NCI-H526 (cell line): ENCODE data around the gene SMIM38.
A peak's percentile ranks its signal among the peaks of the same experiment; 100 is the strongest.

ENCODE experiments used
- DNase-seq, 2 experiments: peaks; one replicate each; lab custom pipeline; 2025; lab: John Stamatoyannopoulos, UW

Gene SMIM38

DNA sequence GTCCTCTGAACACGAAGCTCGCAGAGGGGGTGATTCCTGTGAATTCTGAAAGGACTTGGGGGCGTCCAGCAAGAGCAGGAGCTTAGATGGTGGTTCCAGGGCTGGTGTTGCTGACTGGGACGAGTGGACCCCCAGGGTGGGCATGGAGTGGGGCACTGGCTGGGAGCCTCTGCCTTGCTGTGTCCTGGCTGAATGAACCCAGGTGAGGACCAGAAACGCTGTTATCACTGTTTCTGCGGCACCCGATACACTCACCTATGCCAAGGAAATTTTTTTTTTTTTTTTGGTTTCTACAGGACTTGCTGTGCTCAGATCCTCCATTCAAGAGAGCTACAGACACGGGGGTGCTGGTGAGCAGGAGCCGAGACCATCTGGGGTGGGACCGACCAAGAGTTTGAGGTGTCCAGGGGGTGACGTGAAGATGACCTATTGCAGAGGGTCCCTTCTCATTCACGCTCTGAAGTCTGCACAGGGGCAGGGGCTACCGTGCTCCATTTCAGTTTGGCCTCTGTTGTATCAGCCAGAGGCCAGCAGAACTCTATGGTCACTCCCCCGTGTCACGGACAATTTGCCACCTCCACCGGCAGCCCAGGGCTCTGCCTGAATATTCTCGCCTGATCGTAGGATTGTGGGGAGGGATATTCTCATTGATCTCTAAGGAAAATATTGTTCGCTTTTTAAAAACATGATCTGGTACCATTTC, 3.6 kb downstream of the SMIM38 start:
- no peak for DNase-seq

DNA sequence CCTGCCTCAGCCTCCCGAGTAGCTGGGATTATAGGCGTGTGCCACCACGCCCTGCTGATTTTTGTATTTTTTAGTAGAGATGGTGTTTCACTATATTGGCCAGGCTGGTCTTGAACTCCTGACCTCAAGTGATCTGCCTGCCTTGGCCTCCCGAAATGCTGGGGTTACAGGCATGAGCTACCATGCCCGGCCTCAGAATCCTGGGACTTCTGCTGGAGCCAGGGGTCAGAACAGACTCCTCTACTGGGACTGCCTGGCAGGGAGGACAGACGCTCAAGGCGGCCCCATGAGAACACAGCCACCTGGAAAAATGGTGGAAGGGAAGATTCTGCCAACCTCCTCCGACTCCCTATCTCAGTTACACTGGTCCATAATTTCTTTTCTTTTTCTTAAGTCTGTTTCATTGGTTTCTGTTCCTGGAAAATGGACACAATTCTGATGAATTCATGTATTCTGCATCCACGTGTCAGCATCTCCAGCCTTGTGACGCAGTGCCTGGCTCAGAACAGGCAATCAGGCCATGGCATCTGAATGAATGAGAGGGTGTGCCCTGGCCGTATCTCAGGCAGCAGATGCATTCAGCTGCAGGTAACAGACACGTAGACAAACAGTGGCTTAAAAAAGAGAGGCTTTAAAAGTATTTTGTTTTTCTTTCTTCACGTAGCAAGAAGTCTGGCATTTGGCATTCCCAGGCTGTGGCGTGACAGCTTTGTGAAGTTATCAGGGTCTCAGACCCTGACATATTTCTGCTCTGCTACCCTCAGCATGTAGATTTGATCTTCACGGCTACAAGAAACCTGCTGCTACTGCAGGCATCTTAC, 4.8 kb downstream of the SMIM38 start:
- no peak for DNase-seq

DNA sequence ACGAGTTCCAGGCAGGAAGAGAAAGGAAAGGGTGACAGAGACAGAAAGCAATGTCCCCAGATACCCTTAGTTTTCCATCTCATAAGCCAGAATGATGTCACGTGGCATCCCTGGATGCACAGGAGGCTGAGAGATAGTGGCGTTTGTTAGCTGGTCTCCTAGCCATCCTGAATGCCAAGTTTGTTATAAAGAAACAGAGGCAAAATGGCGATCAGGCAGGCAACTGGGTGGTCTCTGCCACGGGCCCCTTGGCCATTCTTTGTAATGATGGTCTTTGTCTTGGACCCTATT, 5.3 kb downstream of the SMIM38 start:
- no peak for DNase-seq

DNA sequence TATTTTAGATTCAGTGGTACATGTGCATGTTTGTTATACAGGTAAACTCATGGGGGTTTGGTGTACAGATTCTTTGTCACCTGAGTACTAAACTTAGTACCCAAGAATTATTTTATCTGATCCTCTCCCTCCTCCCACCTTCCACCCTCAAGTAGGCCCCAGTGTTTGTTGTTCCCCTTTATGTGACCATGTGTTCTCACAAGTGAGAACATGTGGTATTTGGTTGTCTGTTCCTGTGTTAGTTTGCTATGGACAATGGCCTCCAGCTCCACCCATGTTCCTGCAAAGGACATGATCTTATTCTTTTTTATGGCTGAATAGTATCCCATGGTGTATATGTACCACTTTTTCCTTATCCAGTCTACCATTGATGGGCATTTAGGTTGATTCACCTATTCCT, 6.8 kb downstream of the SMIM38 start:
- DNase-seq: no peak

DNA sequence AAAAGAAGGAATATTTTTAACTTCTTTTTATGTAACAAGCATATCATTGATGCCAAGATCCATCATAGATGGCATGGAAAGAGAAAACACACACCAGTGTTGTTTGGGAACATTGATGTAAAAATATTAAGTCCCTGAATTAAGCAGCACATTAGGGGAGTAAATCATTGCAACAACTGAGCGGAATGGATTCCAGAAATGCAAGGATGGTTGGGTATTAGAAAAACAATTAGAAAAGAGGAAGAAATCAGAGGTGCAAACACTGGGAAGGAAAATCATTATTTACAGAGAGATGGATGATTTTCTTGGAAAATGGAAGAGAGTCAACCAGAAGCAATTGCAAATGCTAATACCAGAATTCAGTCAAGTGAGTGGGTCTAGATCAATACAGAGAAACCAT, 8.1 kb downstream of the SMIM38 start:
- DNase-seq: no peak

DNA sequence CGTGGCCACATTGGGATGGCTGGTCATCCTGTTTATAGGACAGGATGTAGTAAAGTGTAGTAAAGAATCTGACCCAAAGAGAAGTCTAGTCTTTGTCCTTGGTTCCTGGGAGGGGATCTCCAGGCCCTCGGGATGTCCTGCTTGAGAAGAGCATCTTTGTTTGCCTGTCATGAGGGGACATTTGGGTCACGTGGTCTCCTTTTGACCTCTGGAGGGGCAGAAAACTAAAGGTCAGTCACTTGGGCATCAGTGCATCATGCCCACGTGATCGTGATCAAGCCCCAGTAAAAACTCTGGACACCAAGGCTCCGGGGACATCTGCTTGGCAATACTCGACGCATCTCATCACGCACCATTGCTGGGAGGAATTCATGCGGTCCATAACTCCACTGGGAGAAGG, 9.1 kb downstream of the SMIM38 start:
- no peak for DNase-seq

DNA sequence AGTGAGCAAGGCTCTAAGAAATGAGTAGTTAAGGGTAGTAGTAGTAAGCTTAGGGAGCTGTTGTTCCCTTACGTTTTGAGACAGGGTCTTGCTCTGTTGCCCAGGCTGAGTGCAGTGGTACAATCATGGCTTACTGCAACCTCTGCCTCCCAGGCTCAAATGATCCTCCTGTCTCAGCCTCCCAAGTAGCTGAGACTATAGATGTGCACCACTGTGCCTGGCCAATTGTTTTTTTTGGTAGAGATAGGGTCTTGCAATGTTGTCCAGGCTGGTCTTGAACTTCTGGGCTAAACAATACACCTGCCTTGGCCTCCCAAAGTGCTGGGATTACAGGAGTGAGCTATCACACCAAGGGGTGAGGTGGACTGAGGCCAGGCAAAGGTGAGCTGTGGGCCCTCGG, 10.0 kb downstream of the SMIM38 start:
- no peak for DNase-seq

DNA sequence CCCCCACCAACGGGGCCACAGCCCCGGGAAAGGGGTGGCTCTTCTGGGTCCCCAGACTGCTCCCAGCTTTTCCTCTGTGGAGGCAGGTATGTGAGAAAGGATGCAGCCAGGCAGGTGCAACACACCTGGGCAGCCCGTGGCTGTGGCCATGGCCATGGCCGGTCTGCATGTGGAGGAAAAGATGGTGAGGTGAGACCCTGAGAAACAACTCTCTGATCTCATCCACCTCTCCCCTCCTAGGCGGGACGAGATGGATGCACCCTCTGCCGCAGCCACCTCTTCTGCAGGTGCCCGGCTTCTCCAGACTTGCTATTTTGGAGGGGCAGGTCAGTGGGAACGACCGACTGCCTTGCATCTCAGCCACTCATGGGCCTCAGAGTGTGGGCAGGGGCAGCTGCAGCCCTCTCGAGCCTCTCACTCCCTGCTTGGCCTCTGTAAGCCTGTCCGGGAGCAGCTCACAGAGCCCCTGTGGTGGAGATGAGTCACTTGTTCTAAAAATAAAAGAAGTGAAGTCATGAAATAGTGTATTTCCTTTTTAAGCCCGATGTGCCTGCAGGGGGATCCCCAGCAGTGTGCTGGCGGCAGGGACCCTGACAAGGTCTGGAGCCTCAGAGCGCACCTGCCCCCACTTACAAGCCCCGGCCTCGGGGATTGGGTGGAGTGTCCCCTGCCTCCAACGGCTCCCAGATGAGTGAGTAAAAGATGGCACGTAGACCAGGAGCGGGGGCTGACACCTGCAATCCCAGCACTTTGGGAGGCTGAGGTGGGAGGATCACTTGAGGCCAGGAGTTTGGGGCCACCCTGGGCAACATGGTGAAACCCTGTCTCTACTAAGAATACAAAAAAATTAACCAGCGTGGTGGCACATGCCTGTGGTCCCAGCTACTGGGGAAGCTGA, 10.7 kb downstream of the SMIM38 start:
- no peak for DNase-seq

DNA sequence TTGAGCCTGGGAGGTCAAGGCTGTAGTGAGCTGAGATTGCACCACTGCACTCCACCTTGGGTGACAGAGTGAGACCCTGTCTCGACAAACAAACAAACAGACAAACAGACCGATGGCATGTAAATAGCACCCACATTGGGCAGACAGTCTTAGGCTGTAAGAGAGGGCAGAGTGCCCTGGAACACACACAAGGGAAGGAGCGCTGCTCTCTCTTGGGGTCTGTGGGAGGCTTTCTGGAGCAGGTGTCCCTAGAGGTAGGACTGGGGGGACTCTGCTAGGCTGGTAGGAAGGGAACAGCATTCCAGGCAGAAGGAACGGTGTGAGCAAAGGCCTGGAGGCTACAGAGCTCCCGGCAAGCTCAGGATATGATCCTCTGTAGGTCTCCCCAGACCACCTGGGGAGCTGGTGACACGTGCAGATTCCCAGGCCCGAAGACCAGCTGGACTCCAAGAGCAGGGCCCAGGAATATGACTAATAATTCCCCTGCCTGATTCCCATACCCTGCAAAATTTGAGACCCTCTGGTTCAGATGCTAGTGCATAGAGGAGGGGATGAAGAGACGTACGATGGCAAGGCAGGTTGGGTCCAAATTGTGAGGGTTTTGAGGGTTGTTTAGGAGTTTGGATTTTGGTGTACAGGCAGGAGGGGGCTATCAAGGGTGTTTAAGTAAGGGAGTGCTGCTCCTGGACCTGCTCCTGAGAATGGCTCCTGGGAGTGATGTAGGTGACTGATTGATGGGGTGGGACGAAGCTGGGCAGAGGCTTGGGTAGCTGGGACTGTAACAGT, 11.6 kb downstream of the SMIM38 start:
- DNase-seq: no peak

DNA sequence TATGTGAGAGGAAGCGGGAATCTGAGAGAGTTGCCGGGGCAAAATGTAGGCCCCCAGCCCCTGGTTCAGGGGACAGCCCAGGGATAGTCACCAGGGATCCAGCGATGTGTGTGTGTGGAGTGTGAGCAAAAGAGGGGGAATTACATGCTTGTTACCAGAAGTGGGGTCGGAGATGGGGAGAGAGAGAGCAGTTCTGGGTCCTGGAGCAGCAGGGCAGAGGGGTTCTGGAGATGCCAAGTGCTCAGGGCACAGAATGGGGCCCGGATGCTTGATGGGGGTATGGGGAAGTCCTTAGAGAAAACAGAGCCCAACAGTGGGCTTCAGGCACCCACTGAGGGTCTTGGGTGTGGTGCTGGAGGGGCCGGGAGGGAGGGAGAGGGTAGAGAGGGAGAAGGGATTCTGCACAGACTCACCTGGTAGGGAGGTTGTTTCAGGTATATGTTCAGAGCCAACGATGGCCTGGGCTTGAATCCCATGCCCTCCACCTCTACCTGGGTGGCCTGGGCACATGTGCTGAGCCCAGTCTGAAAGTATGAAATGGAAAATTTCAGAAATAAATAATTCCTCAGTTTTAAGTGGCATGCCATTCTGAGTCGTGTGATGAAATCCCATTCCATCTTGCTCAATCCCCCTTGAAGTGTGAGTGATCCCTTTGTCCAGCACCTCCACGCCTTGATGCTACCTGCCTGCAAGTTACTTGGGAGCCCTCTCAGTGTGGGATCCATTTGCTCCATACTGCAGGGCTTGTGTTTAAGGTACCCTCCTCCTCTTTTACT, 12.4 kb downstream of the SMIM38 start:
- DNase-seq: no peak

DNA sequence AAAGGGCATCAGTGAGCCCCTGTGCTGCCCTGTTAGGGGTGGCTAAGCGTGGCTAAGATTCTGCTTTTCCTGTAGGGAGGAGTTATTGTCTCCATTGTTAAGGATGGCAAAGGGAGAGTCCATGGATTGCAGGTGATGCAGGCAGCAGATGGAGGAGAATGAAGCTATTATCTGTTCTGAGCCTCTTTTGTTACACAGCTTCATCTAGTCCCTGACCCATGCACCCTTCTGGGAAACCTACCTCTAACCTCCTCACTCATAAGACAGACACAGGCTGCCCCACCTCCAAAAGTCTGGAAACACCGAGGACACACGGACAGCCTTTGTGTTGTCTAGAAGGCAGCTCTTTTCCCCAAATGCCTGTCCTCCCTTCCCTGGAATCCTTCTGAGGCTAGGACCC, 13.7 kb downstream of the SMIM38 start:
- no peak for DNase-seq

DNA sequence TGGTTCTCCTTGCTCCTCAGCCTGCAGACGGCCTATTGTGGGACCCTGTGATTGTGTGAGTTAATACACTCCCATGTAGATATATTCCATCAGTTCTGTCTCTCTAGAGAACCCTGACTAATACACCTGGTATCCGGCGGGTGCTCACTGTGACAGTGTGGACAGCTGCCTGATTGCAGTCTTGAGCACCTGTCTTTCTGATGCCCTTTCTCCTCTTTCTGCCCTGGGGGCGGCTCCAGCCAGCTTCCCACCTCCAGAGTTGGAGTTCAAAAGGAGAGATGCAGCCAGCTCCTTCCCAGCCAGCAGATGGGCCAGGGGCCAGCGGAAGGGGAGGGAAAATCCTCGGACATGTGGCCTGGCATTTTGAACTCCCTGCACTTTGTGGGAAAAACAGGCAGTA, 15.0 kb downstream of the SMIM38 start:
- no peak for DNase-seq

DNA sequence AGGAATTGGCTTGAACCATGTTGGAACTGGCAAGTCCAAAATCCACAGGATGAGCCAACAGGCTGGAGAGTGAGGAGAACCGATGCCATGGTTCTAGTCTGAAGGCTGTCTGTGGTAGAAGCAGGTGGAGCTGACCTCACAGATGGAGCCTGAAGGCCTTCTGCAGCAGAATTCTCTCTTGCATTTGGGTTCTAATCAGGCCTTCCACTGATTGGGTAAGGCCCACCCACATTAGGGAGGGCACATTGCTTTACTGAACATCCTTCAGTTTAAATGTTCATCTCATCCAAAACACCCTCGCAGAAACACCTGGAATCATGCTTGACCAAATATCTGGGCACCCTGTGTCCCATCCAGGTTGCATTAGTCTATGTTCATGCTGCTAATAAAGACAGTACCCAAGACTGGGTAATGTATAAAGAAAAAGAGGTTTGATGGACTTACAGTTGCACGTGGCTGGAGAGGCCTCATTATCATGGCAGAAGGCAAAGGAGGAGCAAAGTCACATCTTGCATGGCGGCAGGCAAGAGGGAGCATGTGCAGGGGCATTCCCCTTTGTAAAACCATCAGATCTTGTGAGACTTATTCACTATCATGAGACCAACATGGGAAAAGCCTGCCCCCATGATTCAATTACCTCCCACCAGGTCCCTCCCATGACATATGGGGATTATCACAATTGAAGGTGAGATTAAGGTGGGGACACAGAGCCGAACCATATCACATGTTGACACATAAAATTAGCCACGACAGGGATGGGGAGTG, 15.9 kb downstream of the SMIM38 start:
- no peak for DNase-seq

DNA sequence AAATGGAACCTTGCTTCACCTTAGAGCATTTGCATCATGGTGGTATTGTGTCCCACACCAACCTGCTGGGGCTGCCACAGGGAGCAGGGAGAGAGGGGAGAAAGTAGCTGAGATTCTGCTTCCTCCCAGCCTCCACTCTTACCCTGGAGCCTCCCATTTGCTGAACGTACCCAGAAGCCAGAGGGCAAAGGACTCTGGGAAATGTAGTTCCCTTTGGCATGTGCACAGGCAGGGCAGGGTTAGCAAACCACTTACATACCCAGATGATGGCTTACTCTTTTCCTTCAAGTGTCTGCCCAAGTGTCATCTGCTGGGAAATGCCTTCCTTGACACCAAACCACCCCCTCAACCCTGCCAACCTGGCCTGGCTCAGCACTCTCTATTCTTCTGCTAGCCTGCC, 16.9 kb downstream of the SMIM38 start:
- no peak for DNase-seq

DNA sequence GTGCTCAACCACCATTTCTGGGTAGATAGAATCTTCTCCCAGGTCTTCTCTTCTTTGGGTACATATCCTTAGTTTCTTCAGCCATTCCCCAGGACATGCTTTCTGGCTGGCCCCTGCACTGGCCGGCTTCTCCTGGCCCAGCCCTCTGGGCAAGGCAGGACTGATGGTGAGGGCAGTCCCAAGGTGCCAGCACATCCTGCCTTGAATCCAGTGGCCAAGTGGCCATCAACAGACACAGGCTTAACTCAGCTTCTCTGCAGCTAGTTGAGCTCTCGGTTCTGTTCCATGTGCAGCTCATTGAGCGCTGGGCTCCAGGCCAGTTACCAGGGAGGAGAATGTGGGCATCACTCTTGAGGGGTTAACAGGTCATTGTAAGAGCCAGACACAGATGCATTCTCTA, 17.6 kb downstream of the SMIM38 start:
- no peak for DNase-seq

DNA sequence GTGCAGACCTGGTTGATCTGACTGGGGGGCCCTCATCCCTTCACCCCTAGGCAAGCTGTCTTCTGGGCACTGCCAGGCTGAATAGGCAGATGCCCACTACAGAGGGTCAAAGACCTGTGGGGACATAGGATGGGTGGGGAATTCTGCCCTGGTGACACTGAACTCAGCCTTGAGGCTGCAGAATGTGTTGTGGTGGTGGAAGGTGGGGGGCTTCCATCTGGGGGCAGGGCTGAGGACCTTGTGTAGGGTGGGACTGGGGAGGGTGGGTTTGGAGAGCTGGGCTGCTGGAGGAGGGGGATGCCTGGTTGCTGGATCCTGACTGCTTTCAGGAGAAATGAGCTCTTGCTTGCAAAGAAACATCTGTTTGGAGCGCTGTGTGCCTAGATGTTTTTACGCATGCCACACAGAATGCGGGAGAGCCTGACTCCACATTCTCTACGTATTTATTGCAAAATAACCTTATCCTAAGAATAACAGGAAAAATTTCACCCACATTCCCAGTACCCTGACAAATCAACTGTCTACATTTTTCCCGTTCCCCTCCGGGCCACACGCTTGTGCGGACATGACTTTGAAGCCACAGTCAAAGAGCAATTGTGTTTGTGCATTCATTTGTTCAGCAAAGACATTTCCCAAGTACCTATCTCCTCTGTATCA, 18.3 kb downstream of the SMIM38 start:
- no peak for DNase-seq

DNA sequence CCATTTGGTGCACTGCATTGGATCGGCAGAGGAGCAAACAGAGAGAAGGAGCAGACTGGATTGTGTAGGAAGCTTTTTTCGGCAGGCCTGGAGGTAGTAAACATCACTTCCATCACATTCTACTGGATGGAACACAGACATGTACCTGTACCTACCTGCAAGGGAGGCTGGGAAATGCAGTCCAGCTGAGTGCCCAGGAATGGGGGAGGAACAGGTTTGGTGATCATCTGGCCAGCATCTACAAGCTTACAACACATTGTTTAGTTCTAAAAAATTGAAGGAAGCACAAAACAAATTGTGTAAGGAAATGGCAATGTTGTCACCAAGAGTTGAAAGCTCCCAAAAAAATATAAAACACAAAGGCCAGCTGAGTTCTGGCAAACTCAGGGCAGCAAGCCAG, 19.1 kb downstream of the SMIM38 start:
- no peak for DNase-seq

DNA sequence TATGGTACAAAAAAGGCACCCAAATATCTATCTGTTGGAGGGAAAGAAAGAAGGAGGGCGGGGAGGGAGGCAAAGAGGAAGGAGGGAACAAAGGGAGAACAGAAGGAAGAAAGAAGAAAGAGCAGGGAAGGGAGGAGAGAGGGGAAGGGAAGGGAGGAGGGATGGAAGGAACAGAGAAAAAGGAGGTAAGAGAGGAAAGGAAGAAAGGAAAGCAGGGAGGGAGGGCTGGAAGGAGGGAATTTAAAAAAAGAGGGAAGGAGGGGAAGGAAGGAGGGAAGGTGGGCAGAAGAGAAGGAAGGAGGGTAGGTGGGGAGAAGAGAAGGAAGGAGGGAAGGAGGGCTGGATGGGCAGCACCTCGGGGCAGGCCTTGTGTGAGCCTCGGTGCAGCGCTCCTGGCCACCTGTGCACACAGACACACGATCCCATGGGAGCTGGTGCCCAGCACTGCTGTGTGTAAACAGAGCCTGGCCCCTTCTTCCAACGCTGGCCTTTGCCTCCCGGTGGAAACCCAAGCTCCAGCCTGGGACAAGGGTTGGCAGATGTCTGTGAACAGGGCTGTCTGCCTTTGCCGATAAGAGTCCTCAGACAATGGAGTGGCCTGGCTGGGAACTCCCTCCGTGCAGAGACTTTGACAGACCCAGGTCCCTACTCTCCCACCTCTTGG, 23.2 kb downstream of the SMIM38 start:
- peak in 1 of 2 experiments; percentile 48 for DNase-seq

DNA sequence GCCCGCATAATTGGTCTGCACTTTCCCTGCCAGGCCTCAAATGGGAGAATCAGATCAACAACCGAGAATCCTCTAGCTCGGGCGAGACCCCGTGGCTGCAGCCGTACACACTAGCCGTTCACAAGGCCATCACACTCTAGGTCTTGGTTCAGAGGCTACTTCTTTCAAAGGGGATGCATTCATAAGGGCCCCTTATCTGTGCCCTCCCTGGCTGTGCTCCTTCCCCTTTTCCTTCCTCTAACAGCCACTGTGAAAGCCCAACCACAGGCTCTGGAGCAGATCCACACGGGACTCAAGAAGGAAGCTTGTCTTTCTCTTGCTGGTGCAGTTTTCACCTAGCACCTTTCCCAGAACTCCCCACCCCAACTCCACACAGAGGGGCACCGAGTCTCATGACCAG, 24.5 kb downstream of the SMIM38 start:
- no peak for DNase-seq
